DLD1 (cell line): ENCODE results near the gene MOB2.

Source experiments
- in situ Hi-C: cut with HindIII; loops from 2 replicates; pipeline ENCODE4 v1.10.0; 2017; ENCODE audit warnings: low sequenced_read_pairs

The MOB2 gene

DNA sequence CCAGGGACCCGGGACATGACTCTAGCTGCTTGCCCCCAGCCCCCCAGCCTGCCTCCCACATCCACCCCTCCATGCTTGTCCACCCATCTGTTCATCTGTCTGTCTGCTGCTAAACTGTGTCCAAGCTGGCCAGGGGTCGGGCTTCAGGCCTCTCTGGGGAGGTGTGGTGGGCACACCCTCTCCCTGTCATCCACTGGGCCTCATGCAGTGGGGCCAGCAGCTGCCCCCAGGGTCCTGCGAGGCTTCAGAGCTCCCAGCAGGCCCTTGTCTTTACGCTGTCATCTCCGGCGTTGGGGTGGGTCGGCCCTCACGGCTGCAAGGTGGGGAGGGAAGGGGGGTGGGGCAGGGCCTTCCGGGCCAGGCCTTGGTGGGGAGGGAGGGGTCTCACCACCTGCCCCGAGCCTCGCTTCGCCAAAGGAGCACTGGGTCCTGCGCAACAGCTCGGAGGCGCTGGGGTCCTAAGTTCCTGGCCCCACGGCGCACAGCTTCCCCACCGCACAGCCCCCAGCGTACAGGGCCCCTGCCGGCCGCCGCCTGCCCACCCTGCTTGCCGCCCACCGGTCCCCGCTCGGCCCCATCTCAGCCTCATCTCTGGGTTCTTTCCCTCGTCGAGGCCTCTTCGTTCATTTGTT, 26.7 kb downstream of the MOB2 start:
- in situ Hi-C loops: no loop called here

DNA sequence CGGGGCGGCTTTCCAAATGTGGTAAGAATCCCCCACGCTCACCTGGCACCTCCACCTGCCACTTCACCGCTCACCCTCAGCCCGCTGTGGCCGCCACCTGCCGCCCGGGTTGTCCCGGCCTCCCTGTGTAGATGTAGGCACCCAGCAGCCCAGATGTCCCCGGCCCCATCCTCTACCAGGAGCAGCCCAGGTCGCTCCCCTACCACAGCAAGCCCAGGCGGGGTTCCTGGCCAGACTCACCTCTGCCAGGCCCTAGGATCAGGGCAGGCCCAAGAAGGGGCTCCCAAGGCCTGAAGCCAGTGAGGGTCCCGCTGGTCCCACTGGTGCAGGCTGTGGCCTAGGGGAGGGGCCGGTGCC, 27.4 kb downstream of the MOB2 start:
- in situ Hi-C loops: no loop called here

- in situ Hi-C loops: no loop called here
These were observed 28.0 kb downstream of the MOB2 start for GRCh38 chr11:1458340-1459218.

GRCh38 chr11:1457856-1458255, 28.7 kb downstream of the MOB2 start:
- in situ Hi-C loops: no loop called here

DNA sequence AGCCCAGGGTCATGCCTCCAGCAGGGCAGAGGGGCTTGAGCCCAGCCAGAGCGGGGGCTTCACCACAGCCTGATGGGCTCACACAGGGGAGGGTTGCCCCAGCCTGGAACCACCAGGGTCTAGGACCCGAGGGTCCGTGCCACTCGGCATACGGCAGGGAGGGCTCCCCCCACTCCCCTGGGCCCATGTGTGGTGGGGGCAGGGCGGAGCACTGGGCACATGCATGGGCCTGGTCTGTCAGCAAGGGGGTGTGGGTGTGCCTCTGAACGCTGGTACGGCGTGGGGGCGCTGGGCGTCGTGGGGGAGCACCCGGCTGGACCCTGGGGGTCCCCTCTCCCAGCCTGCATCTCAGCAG, 29.3 kb downstream of the MOB2 start:
- in situ Hi-C loops: no loop called here

GRCh38 chr11:1456596-1457325, 29.8 kb downstream of the MOB2 start:
- in situ Hi-C loops: no loop called here

GRCh38 chr11:1456176-1456575, 30.4 kb downstream of the MOB2 start:
- in situ Hi-C loops: no loop called here

DNA sequence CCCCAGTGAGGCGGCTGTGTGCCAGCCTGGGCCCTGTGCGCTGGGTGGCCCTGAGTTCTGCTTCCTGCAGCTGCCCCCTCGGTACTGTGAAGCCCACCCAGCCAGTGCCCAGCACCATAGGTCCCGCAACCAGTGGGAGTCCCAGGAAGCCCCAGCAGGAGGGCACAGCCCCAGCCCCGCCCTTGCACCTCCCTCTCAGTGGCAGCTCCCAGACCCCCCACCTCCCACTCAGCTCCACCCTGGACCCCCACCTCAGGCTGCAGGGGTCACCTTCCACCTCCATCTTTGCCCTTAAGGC, 30.9 kb downstream of the MOB2 start:
- in situ Hi-C loops: no loop called here

DNA sequence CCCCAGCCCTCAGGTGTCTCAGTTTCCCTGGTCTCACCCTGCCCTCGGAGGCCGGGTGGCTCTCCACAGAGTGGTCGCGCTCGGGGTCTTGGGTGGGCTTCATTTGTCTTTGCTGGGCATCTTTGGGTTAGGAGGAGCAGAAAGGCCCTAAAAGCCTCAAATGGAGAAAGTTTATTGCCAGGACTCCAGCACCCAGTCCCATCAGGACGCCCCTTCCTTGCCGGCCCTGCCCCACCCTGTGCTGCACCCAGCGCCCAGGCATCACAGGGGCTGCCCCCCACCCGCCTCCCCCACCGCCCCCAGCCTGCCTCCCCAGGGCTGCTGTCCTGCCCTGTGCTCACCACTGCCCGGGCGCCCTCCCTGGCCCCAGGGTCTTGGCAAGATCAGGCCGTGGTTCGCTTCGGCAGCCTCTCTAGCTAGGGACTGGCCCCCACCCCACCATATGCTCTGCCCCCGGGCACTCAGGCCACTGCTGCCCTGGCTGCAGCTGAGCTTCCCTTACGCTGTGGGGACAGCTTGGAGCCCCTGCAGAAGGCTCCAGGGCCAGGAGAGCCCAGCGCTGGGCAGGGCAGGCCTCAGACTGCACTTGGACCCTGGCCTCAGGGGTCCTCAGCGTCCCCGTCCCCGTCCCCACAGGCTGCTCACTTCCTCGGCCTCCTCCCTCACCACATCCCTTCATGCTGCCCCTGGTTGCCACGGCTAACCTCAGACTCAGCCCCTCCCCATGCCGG, 31.4 kb downstream of the MOB2 start:
- in situ Hi-C loops: no loop called here

DNA sequence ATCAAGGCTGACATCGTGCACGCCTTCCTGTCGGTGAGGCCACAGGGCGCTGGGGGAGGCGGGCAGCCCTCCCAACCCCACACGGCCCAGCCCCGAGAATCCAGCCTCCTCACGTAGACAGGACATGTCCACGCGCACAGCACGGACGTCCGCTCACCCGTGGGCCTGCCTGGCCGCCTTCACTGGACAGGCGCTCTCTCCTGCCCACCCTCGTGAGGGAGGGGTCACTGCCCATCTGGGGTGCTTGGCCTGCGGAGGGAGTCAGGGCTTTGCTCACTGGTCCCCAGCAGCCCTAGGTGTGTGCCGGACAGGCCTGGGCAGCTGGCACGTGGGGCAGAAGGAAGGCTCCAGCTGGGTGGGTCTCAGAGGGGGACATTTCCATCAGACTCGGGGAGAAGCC, 32.0 kb downstream of the MOB2 start:
- in situ Hi-C loops: loop anchor here (5.0 kb wide), 1 partner anchor 57 kb away; no protein-coding TSS in a partner anchor

DNA sequence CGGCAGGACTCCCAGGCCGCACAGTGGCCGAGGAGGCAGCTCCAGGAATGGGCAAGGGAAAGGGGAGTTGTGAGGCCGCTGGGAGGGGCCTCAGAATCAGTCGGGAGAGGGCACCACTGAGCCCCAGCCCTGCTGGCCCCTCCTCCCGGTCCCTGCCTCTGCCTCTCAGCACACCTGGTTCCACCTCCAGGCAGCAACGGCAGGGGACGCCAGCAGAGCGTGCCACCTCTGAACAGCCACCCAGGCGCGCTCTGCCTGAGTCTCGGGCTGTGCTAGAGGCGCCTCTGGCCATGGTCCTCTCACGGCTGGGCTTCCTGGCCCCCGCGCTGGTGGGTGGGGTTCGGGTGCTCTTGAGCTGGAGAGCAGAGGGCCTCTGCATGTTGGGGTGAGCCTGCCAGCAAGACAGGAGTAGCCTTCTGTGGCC, 33.0 kb downstream of the MOB2 start:
- in situ Hi-C loops: loop anchor here (5.0 kb wide), 1 partner anchor 56 kb away; no protein-coding TSS in a partner anchor

DNA sequence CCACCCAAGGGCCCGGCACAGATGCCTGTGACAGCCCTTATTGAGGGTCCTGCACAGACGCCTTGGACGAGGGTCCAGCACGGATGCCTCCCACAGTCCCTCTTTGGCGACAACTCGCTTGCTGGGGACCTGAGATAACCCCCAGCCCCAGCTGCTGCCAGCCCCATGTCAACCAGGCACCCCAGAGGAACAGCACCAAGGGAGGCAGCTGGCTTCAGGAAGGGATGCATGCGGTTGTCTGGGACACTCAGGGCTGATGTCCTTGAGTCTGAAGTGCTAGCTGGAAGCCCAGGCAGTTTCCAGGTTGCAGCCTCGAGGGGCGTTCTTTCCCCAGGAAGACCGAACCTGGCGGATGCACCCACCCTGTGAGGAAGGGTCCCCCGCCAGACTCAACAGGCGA, 33.8 kb downstream of the MOB2 start:
- in situ Hi-C loops: loop anchor here (5.0 kb wide), 1 partner anchor 55 kb away; no protein-coding TSS in a partner anchor

DNA sequence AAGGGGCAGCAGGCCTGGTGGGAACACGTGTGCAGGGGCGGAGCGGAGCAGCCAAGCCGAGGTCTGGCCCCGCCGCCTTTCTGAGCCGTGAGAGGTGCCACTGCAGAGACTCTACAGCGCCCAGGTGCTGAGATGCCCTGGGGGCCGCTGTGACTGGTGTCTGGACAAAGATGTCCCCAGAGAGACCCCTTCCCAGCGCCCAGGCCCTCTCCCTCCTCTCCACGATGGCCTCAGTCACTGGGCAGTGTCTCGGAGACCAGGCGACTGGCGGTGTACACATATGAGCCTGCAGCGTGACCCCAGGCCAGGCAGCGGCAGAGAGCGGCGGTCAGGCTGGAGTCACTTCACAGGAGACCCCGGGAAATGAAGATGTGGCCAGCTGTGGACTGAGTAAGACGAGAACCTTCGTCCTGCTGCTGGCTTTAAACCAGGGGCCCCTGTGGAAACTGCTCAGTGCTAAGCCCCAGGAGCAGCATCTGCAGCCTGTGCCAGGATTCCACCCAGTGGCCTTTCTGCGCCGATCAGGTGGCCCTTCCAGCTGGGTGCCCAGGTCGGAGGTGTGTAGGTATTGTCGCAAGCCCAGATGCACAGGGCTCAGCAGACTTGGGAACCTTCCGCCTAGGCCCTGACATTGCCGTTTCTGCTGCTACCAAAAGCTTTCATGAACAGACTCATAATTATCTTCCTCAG, 34.7 kb downstream of the MOB2 start:
- in situ Hi-C loops: loop anchor here (5.0 kb wide), 1 partner anchor 55 kb away; no protein-coding TSS in a partner anchor

DNA sequence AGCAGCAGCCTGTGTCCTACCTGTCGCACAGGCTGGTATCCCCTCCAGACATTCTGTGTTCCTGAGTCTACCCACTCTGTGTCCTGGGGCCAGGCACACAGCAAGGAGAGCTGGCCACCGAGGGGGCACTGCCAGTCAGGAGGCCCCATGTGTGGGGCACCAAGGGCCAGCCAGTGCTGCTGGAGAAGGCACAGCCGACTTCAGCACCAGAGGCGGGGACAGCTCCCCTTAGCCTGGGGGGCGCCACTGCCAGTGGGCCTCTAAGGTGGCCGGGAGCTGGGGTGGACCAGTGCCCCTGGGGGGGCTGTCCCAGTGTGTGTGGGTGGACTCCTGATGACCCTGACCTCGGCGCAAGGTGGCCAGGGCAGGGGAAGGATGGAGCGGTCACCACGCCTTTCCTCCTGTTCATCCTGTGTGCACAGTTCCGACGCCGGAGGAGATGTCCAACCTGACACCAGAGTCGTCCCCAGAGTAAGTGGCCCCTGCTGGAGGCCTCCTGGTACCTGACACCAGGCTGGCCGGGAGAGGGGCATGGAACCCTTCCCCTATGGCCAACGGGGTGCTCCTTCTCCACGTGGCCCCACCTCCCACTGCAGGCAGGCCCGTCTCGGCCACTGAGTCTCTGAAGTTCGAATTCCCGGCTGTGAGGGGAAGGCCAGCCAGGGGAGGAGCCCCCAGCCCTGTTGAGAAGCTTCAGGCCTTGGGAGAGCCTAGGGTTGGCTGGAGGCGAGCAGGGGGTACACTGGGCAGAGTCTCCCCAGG, 35.4 kb downstream of the MOB2 start:
- in situ Hi-C loops: loop anchor here (5.0 kb wide), 1 partner anchor 54 kb away; no protein-coding TSS in a partner anchor

GRCh38 chr11:1450344-1450875, 36.2 kb downstream of the MOB2 start:
- in situ Hi-C loops: loop anchor here (5.0 kb wide), 1 partner anchor 53 kb away; no protein-coding TSS in a partner anchor

DNA sequence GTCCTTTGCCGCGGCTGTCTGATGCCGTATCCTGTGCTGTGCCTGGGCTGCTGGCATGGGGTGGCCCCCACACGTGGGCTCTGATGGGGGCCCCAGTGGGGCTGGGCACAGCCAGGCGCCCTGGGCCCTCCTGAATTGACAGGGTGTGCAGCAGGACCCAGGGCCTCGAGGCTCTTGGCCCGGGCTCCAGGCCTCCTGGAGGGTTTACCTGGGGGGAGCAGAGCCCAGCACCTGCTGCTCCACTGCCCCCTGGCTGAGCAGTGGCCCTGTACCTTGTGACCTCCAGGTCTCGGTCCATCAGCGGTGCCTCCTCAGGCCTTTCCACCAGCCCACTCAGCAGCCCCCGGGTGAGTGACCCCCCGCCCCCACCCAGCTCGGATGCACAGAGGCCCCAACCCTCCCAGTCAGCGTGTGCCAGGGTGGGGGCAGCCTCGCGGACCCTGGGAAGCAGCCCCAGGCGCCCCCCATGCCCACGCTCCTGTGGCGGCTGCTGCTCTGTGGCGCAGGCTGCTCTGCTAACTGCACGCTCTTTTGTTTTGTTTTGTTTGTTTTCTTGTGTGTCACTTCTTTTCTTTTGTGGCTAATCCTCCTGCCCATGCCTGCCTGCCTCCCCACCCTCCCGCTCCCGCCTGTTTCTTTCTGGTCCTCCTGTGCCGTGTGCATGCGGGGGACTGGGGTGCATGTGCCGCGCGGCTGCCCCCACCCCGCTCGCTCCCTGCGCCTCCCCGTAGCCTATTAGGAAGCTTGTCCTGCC, 36.9 kb downstream of the MOB2 start:
- in situ Hi-C loops: loop anchor here (5.0 kb wide), 1 partner anchor 52 kb away; no protein-coding TSS in a partner anchor

- in situ Hi-C loops: no loop called here
These were observed 37.7 kb downstream of the MOB2 start for GRCh38 chr11:1448882-1449281.
